Erythroblast (primary cell): Measurements from ENCODE around the gene LONP2.
A peak's percentile ranks its signal among the peaks of the same experiment; 100 is the strongest.

Experiments
- DNase-seq, 2 experiments: peaks; one replicate each; lab custom pipeline; 2025; lab: John Stamatoyannopoulos, UW
- GATA1 ChIP-seq: IDR thresholded peaks from 2 replicates; pipeline ENCODE4 v1.6.1; 2011; ENCODE audit warnings: low read depth, mild to moderate bottlenecking, control low read depth, low read length, moderate library complexity
- POLR2A ChIP-seq: IDR thresholded peaks from 2 replicates; pipeline ENCODE4 v1.6.1; 2011; ENCODE audit warnings: mild to moderate bottlenecking, low read length

LONP2 gene

GRCh38 chr16:48252013-48252412, 7.9 kb downstream of the LONP2 start:
- no peak for DNase-seq
- TF ChIP-seq POLR2A: no peak
- no peak for TF ChIP-seq GATA1

- no peak for DNase-seq
- TF ChIP-seq GATA1 (no peak), POLR2A (no peak)
These were observed 12.6 kb downstream of the LONP2 start for GRCh38 chr16:48256579-48257177.

- DNase-seq: no peak
- no peak for TF ChIP-seq POLR2A
These were observed 17.5 kb downstream of the LONP2 start for GRCh38 chr16:48261569-48261968.

GRCh38 chr16:48262631-48263030, 18.5 kb downstream of the LONP2 start:
- TF ChIP-seq GATA1: no peak
- no peak for TF ChIP-seq POLR2A
- DNase-seq: no peak

GRCh38 chr16:48269011-48269410, 24.9 kb downstream of the LONP2 start:
- DNase-seq: peak; percentile 61 to 73
- no peak for TF ChIP-seq POLR2A
- TF ChIP-seq GATA1: no peak

- TF ChIP-seq GATA1: no peak
- TF ChIP-seq POLR2A: no peak
- DNase-seq: no peak
These were observed 27.6 kb downstream of the LONP2 start for GRCh38 chr16:48271728-48272127.

- TF ChIP-seq GATA1: no peak
- TF ChIP-seq POLR2A: no peak
- no peak for DNase-seq
These were observed 28.8 kb downstream of the LONP2 start for GRCh38 chr16:48272837-48273421.

GRCh38 chr16:48274476-48274875, 30.4 kb downstream of the LONP2 start:
- no peak for DNase-seq
- TF ChIP-seq POLR2A (no peak), GATA1 (no peak)

- no peak for DNase-seq
- TF ChIP-seq POLR2A (no peak), GATA1 (no peak)
These were observed 32.0 kb downstream of the LONP2 start for GRCh38 chr16:48276102-48276501.

GRCh38 chr16:48277158-48277557, 33.1 kb downstream of the LONP2 start:
- TF ChIP-seq POLR2A (no peak), GATA1 (no peak)
- DNase-seq: peak in 1 of 2 experiments; percentile 14

- DNase-seq: no peak
- TF ChIP-seq POLR2A: no peak
- no peak for TF ChIP-seq GATA1
These were observed 35.1 kb downstream of the LONP2 start for GRCh38 chr16:48279199-48279598.

- TF ChIP-seq GATA1: no peak
- no peak for TF ChIP-seq POLR2A
- DNase-seq: no peak
These were observed 36.4 kb downstream of the LONP2 start for GRCh38 chr16:48280546-48280945.

- no peak for DNase-seq
- TF ChIP-seq POLR2A (no peak), GATA1 (no peak)
These were observed 38.6 kb downstream of the LONP2 start for GRCh38 chr16:48282636-48283263.

GRCh38 chr16:48284772-48285409, 40.8 kb downstream of the LONP2 start:
- no peak for DNase-seq
- no peak for TF ChIP-seq GATA1
- no peak for TF ChIP-seq POLR2A

- TF ChIP-seq POLR2A (no peak), GATA1 (no peak)
- DNase-seq: no peak
These were observed 43.1 kb downstream of the LONP2 start for GRCh38 chr16:48287239-48287638.
